OCI-LY7 (cell line): ENCODE measurements around the gene BTG2. TPM values are rescaled to one million over a fixed set of nuclear protein-coding genes. Genes with fewer than 3 reads are reported as not detected.

Source experiments
- BruUV-seq: library from RNA; stranded (reverse); fragments of 400-500 nt; replicated peaks from 2 replicates; lab custom pipeline; 2021; lab: Mats Ljungman, UMichigan
- CTCF ChIA-PET: fragments of 300-600 bp; sonication (Branson Sonifier 250); formaldehyde crosslinking; loops from one replicate; lab custom pipeline; 2022; ENCODE audit warnings: antibody characterized with exemption; ENCODE audit not compliant: unreplicated experiment; lab: Charles Lee
- POLR2A ChIA-PET: fragments of 300-600 bp; sonication (Branson Sonifier 250); formaldehyde crosslinking; loops from one replicate; lab custom pipeline; 2022; ENCODE audit warnings: antibody characterized with exemption; lab: Charles Lee
- DNase-seq: peaks from one replicate; pipeline ENCODE4 v3.0.0-alpha.2; 2015; ENCODE audit warnings: low spot score
- H2AFZ ChIP-seq: fragments of 200-600 bp; sonication (generic), shearing (Covaris generic); 2 replicates; pipeline ENCODE4 v1.6.1; 2014; ENCODE audit warnings: mild to moderate bottlenecking, antibody characterized with exemption, low read length, moderate library complexity
- H3K27ac ChIP-seq: fragments of 200-600 bp; sonication (generic); 2 replicates; pipeline ENCODE4 v1.5.1; 2014; ENCODE audit warnings: mixed run types, low read depth, mild to moderate bottlenecking, moderate library complexity, low read length, inconsistent platforms; ENCODE audit not compliant: poor library complexity, severe bottlenecking
- H3K36me3 ChIP-seq: fragments of 200-600 bp; sonication (generic); 2 replicates; pipeline ENCODE4 v1.6.1; 2014; ENCODE audit warnings: mild to moderate bottlenecking, antibody characterized with exemption, low read length, moderate library complexity, mixed read lengths; ENCODE audit not compliant: insufficient read depth
- H3K4me1 ChIP-seq: fragments of 200-600 bp; sonication (generic); 2 replicates; pipeline ENCODE4 v1.5.1; 2014; ENCODE audit warnings: mild to moderate bottlenecking, low read length; ENCODE audit not compliant: insufficient read depth, poor library complexity, severe bottlenecking
- H3K4me2 ChIP-seq: fragments of 200-600 bp; sonication (generic); 2 replicates; pipeline ENCODE4 v1.6.1; 2014; ENCODE audit warnings: mild to moderate bottlenecking, low read length
- H3K4me3 ChIP-seq: fragments of 200-600 bp; sonication (generic); 2 replicates; pipeline ENCODE4 v1.5.1; 2014; ENCODE audit warnings: mild to moderate bottlenecking, low read depth, low read length; ENCODE audit not compliant: poor library complexity, severe bottlenecking
- H3K79me2 ChIP-seq: fragments of 200-600 bp; sonication (generic); 2 replicates; pipeline ENCODE4 v1.6.1; 2016; ENCODE audit warnings: low read depth, mild to moderate bottlenecking, low read length, moderate library complexity, mixed read lengths; ENCODE audit not compliant: insufficient read depth
- H3K9me2 ChIP-seq: fragments of 200-600 bp; sonication (generic); 2 replicates; pipeline ENCODE4 v1.6.1; 2016; ENCODE audit warnings: mild to moderate bottlenecking, low read length, mixed read lengths; ENCODE audit not compliant: insufficient read depth
- H3K9me3 ChIP-seq: fragments of 200-600 bp; sonication (generic); 2 replicates; pipeline ENCODE4 v1.6.1; 2014; ENCODE audit warnings: mild to moderate bottlenecking, mixed run types, low read length, mixed read lengths
- H4K20me1 ChIP-seq: fragments of 200-600 bp; sonication (generic); 2 replicates; pipeline ENCODE4 v1.6.1; 2014; ENCODE audit warnings: mild to moderate bottlenecking, antibody characterized with exemption, low read length, moderate library complexity, mixed read lengths; ENCODE audit not compliant: insufficient read depth
- CTCF ChIP-seq: fragments of 200-600 bp; sonication (generic); conservative IDR thresholded peaks from 2 replicates; pipeline ENCODE4 v1.5.1; 2014; ENCODE audit warnings: mild to moderate bottlenecking, antibody characterized with exemption, low read length, moderate library complexity, mixed read lengths
- EZH2phosphoT487 ChIP-seq: fragments of 200-600 bp; sonication (generic); IDR thresholded peaks from 2 replicates; pipeline ENCODE4 v1.6.1; 2018; ENCODE audit warnings: low read depth, borderline replicate concordance, mild to moderate bottlenecking, mixed run types, antibody characterized with exemption, low read length, moderate library complexity, mixed read lengths
- intact Hi-C: fragments of 100-400 bp; cut with micrococcal nuclease; formaldehyde crosslinking; loops from one replicate; pipeline ENCODE4 v1.10.0; 2022; ENCODE audit not compliant: unreplicated experiment
- total RNA-seq, 2 experiments: library from RNA; depleted of rRNA in 1 of 2; stranded (reverse); fragments of >200 nt in 1 of 2; shearing (Covaris generic) in 1 of 2; gene quantifications; 2 replicates each; pipeline ENCODE4 v1.2.3, GENCODE V29; 2014 to 2022

Gene BTG2
- total RNA-seq, 2 experiments from 2014 or later, result 99.5 to 156 TPM

GRCh38 chr1:203289982-203290260 lies 15.4 kb upstream of the BTG2 start:
- no peak for DNase-seq
- H3K27ac ChIP-seq, result peak overlapping the region; percentile 99
- peaks cover 99% of the 10 kb centered on the region for H3K4me1 ChIP-seq
- H3K79me2 ChIP-seq, result peaks cover 13% of the 10 kb centered on the region; the same call in 1 of the 2 replicates
- no peaks in the 10 kb centered on the region for H3K9me2 ChIP-seq
- H4K20me1 ChIP-seq, result no peaks in the 10 kb centered on the region
- TF ChIP-seq CTCF (no peak), EZH2phosphoT487 (no peak)
- BruUV-seq, result TSS peak; percentile 85
- ChIA-PET CTCF (interaction anchor here (1.0 to 1.4 kb wide), 4 partner anchors 11 to 16 kb away, joined by 3 to 4 read pairs (median 4); no protein-coding TSS in a partner anchor), POLR2A (interaction anchor here (0.6 to 23.3 kb wide), 4 partner anchors 19 to 48 kb away, joined by 3 to 458 read pairs (median 124); partner anchors contain the start of gene BTG2)
- H3K36me3 ChIP-seq, result no peaks in the 10 kb centered on the region
- H3K4me3 ChIP-seq, result peak overlapping the region; percentile 63
- H3K9me3 ChIP-seq, result no peaks in the 10 kb centered on the region
- no peak overlapping the region for H2AFZ ChIP-seq
- intact Hi-C loops, result loop anchor here (1.0 to 5.0 kb wide), 5 partner anchors 9 to 1227 kb away; partner anchors contain the start of genes BTG2 and MDM4
- peak overlapping the region; percentile 93 for H3K4me2 ChIP-seq

GRCh38 chr1:203290261-203291089 lies 14.8 kb upstream of the BTG2 start:
- peak; percentile 96 for DNase-seq

More at GRCh38 chr1:203290261-203291089, 14.8 kb upstream of the BTG2 start:
- Histone ChIP-seq H3K27ac (peak overlapping the region; percentile 99), H3K4me2 (peak overlapping the region; percentile 93), H3K9me3 (no peaks in the 10 kb centered on the region), H4K20me1 (no peaks in the 10 kb centered on the region), H3K9me2 (no peaks in the 10 kb centered on the region), H3K79me2 (peaks cover 18% of the 10 kb centered on the region; the same call in 1 of the 2 replicates), H3K36me3 (no peaks in the 10 kb centered on the region), H3K4me1 (peaks cover 99% of the 10 kb centered on the region), H3K4me3 (peak overlapping the region; percentile 63), H2AFZ (no peak overlapping the region)
- intact Hi-C loops, result loop anchor here (1.0 to 5.0 kb wide), 3 partner anchors 9 to 1227 kb away; partner anchors contain the start of gene MDM4
- CTCF ChIA-PET, result interaction anchor here (0.6 to 1.5 kb wide), 4 partner anchors 13 to 80 kb away, joined by 3 to 5 read pairs (median 4); no protein-coding TSS in a partner anchor
- POLR2A ChIA-PET, result interaction anchor here (0.8 to 23.3 kb wide), 5 partner anchors 9 to 48 kb away, joined by 3 to 458 read pairs (median 32); partner anchors contain the start of gene BTG2
- TF ChIP-seq EZH2phosphoT487 (no peak), CTCF (0 out of 2 replicates have a peak, but pooled peaks have one; percentile 17)
- no TSS peak for BruUV-seq
